Hepatocyte (in vitro differentiated cells): Measurements from ENCODE around the gene PHF21B.

ENCODE experiments used
- CTCF ChIP-seq: fragments of 200-600 bp; sonication (generic); IDR thresholded peaks from 2 replicates; pipeline ENCODE4 v1.5.1; 2016; ENCODE audit warnings: antibody characterized with exemption, mild to moderate bottlenecking; ENCODE audit not compliant: poor library complexity
- EZH2 ChIP-seq: fragments of 200-600 bp; sonication (generic); IDR thresholded peaks from 2 replicates; pipeline ENCODE4 v1.6.1; 2016; ENCODE audit warnings: antibody characterized with exemption, mild to moderate bottlenecking, borderline replicate concordance

- no peak for TF ChIP-seq CTCF
- TF ChIP-seq EZH2 = no peak
Observed at GRCh38 chr22:45053094-45053493, 43.3 kb upstream of the PHF21B start.
